ENCODE data around the gene SLCO6A1.
"Not testable (repeated sequence)": the region's sequence is repeated elsewhere in the genome, so short reads cannot be mapped to it uniquely, and the experiment has no call there.

Gene SLCO6A1, protein sequence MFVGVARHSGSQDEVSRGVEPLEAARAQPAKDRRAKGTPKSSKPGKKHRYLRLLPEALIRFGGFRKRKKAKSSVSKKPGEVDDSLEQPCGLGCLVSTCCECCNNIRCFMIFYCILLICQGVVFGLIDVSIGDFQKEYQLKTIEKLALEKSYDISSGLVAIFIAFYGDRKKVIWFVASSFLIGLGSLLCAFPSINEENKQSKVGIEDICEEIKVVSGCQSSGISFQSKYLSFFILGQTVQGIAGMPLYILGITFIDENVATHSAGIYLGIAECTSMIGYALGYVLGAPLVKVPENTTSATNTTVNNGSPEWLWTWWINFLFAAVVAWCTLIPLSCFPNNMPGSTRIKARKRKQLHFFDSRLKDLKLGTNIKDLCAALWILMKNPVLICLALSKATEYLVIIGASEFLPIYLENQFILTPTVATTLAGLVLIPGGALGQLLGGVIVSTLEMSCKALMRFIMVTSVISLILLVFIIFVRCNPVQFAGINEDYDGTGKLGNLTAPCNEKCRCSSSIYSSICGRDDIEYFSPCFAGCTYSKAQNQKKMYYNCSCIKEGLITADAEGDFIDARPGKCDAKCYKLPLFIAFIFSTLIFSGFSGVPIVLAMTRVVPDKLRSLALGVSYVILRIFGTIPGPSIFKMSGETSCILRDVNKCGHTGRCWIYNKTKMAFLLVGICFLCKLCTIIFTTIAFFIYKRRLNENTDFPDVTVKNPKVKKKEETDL

DNA sequence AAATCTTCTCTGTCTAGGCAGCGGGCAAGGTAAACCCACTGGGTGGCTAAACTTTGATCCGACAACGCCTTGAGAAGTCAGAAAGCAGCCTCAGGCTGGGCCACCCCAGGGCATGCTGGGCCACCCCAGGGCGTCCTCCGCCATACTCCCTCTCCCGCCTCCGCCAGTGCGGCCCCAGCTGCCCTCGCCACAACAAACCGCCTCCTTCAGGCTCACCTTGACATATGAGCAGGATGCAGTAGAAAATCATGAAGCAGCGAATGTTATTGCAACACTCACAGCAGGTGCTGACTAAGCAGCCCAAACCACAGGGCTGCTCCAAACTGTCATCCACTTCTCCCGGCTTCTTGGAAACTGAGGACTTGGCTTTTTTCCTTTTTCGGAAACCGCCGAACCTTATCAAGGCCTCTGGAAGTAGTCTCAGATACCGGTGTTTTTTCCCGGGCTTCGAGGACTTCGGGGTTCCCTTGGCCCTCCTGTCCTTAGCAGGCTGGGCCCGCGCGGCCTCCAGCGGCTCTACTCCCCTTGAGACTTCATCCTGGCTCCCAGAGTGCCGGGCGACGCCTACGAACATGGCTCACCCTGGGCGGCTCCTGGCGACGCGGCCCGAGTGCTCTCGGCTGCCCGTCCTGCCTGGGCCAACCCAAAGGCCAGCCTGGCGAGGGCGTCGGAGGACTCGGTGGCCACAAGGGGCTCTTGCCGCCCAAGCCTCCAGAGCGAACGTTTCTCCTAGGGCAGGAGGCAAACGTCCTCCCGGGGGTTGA lies at the start of gene SLCO6A1:
Gene SLCO6A1 (minus strand): TSS at position 731 of the 764 bp plus-strand sequence. CDS start 157 bp downstream, at position 574.
- no peak for DNase-seq

DNA sequence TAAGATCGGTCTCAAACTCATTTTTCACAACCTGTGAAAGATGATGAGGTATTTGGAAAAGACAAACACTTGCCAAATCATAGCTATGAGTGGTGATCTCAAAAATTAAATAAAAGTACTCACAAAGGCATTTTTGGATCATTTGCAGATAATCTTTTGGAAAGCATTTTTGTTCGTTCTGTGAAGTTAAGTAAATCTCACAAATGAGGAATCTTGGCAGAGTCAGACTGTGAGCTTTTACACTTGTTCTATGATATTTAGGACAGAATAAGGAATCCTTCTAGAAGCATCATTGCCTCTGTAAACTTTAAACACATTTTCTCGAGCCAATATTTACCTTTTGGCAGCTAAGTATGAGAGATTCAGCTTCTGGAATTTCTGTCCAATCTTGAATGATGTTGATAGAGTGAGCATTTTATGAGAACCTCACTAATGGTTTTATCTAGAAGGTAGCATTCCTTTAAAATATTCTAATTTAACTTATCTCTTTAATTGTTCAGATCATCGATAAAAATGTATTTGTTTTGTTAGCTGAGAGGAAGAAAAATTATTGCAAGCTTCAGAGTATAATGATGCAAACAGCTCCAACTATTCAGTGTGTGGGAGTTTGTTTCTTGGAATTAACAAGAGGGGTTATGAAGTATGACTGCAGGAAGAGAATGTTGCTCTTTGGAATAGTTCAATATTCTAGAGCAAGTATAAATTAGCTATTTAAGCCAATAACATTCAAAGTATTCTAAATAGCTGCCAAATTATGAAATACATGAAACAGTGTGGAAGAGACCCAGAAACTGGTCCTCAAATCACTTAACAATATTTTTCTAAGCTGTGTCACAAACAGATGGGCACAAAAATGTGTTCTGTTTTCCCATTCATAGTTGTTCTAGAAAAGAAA lies 48.6 kb upstream of the SLCO6A1 start:
- no peak for DNase-seq

DNA sequence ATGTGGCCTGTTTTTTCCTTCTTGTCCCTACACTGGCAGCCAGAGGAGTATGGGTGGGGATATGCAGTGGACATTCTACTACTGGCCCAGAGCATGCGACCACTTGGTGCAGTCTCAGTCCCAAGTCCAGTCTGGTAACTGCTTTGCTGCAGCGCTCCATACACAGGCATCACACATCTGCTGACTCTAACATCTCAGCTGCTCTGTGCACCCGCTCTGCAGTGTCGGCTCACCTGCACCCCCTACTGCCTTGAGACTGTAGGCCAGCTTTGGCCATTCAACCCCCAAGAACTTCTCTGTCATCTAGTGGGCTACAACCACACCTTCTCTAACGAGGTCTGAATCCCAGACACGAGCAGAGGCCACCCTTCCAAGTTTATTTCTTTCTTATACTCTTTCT lies 46.4 kb upstream of the SLCO6A1 start:
- DNase-seq: no peak

DNA sequence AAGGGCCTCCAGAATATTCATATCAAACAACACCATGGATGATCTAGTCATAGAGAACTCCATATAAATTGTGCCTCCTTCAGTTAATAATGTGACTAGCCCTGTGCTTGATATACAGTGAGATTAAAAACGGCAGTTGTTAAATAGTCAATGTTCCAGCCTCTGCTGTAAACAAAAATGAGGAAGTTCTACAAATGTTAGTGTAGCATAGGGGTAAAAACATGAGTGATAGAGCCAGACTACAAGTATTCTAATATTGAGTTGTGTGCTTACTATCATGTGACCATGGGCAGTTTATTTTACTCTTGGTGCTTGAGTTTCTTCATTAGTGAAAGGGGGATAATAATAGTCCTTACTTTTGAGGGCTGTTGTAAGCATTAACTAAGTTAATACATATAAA lies 43.3 kb upstream of the SLCO6A1 start:
- no peak for DNase-seq

DNA sequence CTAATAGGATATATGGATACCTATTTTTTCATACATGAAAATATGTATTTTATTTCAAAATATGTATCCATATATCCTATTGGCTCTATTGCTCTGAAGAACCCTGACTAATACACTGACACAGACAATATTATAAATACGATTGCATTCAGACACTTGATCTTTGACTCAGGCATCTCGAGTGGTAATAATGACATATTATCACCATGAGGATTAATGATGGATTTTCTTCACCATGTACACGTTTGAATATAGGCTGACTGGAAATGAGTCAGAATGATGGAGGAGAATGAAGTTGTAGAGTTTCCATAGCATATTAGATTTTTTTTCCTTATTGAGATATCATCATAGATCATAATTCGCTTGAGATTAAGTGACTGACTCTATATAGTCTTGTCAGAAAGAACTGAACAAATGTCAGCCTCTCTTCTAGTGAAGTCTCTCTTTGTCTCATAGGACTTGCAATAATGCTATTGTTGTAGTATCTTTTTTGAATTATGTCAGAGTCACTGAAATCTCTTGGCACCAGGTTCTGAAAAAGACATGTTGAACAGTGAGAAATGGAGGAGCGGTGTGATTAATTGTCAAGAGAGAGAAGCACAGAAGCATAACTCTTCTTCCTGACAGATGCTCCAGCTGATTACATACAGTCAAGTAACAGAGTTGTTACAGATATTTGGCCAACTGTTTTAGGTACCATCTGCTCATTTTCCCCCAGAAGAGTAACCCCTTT lies 41.4 kb upstream of the SLCO6A1 start:
- DNase-seq: no peak

DNA sequence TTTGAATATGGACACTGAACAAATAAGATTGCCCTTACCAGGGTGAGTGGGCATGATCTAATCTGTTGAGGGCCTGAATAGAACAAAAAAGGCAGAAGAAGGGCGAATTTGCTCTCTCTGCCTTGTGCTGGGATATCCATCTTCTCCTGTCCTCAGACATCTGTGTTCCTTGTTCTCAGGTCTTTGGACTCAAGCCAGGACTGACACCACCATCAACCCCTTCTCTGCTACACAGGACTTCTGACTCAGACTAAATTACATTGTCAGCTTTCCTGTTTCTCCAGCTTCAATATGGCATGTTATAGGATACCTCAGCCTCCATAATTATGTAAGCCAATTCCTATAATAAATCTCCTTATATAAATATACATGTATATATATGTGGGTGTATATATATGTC lies 40.8 kb upstream of the SLCO6A1 start:
- DNase-seq: no peak

DNA sequence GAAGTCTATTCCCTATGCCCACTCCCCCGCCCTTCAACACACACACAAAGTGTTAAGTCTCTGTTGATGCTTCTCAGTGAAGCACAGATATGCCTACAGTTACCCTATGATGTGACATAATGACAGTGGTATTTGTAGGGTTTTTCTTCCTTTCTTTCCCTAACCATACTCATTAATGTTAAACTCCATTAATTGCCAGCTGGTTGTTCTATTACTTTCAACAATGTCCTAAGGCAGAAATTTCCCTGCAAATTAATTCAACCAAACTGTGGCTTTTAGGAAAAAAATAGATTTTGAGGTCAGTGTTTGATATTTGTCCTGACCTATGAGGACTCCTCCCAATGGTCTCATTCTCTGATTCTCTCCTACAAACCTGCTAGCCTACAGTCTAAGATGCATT lies 38.2 kb upstream of the SLCO6A1 start:
- no peak for DNase-seq

DNA sequence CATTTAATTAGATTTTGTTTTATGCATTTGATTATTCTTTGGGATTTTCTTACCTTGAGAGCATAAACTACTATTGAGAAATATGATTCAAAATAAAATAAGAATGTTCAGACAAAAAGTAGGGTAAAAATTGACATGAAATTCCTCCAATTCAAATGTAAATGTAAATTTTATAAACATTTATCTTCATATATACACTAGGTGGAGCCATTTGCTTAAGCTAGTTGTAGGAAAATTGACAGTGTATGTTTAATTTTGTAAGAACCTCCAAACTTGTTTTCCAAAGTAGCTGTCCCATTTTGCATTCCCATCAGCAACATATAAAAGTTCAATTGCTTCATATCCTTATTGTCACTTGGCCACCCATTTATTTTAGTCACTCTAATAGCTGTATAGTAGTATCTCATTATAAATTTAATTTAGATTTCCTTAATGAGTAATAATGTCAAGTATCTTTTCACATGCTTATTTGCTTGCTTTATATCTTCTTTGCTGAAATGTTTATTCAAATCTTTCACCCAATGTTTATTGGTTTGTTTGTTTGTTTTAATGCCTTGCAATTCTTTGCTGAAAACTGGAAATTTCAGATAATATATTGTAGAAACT lies 37.6 kb upstream of the SLCO6A1 start:
- no peak for DNase-seq

DNA sequence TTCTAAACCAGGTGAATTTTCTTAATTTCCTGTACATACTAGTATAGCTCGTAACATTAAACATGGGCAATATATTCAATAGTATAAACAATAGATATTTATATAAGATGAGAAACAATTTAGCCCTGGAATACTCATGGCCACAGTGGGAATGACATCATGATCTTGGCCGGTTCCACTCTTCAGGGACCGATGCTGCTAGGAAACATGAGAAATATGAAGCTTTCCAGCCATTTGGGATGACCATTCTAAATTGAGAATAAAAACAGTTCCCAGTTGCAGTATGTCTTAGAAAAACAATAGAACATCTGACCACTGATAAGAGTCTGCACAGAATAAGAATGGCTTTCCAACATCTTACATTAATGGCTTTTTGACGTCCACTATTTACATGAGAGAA lies 33.3 kb upstream of the SLCO6A1 start:
- no peak for DNase-seq

DNA sequence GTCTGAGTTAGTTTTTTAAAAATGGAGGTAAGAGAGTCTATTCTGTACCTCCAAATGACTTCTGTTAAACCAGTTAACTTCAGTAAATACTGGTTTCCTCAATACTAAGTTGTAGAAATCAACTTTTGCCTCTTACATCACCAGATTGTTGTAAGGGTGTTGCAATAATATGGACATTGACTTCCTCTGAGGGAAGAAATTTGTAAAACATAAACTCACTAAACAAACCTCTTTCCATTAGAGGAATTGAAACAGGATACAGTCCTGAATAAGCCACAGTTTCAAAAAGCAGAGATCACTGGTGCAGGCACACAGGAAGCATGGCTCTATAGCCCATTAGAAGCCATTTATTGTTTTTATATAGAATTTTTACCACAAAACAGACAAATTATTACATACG lies 32.7 kb upstream of the SLCO6A1 start:
- no peak for DNase-seq

DNA sequence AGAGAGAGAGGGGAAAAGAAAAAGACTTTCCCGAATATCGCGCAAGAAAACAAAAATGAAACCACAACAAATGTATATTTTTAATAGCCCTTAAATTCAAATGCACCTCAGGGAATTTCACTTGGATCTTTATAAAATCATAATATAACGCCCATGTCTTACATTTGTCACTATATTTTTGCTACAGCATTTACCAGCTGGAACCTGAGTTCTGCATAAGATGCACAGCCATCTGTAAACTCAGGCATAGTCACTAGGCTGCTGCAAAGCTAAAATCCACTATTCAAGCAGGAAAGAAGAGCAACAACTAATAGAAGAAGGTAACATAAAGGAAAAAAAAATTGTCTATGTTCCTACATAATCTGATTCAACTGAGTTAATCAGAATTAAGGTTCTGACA lies 30.6 kb upstream of the SLCO6A1 start:
- no peak for DNase-seq

DNA sequence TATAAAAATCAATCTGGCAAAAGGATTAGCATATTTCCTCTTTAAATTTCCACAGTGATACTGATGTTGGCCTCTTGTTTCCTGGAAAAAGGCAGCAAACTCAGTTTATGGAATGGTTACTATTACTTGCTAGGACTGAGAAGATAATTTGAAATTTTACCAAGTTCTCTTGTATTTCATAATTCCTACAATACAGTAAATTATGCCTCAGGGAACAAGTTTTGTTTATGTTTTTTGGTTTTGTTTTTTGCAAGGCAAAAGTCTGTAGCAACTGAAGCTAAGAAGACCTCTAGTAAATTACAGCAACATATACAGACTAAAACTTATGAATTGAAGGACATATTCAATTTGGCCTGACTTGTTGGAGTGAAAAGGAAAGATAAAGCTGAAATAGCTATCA lies 30.2 kb upstream of the SLCO6A1 start:
- no peak for DNase-seq

DNA sequence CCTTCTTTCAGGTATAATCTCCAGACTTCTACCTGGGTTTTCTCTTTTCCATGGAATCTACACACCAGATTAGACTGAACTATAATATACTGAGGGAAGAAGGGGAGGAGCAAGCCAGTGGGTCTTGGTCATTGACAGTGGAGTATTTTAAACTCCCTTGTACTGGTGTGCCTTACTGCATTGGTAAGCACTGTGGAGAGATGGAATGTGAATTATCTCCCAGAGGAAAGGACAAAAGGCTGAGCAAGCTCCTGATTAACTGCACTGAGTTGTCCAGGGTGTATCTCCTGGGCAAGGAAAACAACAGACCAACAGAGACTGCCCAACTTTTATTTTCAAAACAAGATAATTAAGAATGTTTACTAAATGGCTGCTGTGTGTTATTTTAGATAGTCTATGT lies 29.8 kb upstream of the SLCO6A1 start:
- no peak for DNase-seq

DNA sequence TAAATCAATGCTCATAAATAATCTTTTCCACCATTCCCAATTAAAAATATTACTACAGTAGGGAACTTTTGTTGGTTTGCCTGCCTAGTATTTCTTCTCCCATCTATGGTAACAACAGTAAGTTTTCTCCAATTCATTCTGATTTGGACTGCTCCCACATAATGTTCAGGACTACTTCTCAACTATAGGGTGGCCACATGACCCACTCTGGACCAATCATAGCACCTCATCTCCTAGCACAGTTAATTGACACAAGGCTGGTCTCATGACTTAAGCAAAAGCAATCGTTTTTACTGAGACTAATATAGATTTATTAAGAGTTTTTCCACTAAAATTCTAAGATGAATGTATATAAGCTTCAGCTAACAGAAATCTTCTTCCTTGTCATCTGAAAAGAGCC lies 28.7 kb upstream of the SLCO6A1 start:
- no peak for DNase-seq

DNA sequence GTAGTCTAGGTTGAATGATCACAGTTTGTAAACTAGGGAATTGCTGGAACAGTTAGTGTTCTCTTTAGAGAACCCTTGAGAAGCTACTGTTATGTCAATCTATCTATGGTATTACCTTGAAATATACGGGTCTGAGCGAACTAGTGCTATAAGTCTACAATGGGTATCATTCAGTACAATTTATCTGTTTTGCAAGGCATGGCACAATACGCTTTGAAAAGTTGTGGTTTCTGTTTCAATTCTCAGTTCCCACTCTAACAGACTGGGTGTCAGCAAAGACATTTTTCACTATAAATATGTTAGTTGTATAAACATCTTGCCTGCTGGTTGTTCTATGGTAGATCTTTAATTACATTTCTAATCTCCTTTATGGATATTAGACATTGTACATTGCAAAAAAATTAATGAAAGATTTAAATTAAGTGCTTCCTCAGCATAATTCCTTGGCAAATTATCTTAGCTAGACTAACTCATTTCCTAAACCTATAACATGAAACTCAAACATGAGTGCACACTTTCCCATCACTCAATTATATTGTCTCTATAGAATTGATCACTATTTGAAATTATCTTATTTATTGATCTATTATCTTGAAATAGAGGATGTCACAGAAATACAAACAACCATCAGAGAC lies 24.9 kb upstream of the SLCO6A1 start:
- no peak for DNase-seq

DNA sequence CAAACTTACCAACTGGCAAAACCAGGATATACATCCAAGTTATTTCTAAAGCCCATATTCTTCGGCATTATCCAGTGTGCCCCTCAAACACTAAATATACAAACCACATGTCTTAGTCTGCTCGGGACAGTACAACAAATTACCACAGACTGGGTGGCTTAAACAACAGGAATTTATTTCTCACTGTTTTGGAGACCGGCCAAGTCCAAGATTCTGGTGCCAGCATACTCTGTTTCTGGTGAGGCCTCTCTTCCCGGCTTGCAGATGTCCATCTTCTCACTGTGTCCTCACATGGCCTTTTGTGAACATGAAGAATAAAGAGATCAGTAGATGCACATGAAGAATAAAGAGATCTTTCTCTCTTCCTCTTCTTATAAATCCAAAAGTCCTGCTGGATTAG lies 12.9 kb upstream of the SLCO6A1 start:
- no peak for DNase-seq

DNA sequence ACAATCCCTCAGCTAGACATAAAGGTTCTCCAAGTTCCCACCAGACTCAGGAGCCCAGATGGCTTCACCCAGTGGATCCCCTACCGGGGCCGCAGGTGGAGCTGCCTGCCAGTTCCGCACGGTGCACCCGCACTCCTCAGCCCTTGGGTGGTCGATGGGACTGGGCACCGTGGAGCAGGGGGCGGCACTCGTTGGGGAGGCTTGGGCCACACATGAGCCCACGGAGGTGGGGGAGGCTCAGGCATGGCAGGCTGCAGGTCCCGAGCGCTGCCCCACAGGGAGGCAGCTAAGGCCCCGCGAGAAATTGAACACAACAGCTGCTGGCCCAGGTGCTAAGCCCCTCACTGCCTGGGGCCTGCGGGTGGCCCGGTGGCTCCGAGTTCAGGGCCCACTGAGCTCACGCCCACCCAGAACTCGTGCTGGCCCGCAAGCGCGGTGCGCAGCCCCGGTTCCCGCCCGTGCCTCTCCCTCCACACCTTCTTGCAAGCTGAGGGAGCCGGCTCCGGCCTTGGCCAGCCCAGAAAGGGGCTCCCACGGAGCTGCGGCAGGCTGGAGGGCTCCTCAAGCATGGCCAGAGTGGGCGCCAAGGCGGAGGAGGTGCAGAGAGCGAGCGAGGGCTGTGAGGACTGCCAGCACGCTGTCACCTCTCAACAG lies 7.4 kb downstream of the SLCO6A1 start:
- not testable (repeated sequence) for DNase-seq

DNA sequence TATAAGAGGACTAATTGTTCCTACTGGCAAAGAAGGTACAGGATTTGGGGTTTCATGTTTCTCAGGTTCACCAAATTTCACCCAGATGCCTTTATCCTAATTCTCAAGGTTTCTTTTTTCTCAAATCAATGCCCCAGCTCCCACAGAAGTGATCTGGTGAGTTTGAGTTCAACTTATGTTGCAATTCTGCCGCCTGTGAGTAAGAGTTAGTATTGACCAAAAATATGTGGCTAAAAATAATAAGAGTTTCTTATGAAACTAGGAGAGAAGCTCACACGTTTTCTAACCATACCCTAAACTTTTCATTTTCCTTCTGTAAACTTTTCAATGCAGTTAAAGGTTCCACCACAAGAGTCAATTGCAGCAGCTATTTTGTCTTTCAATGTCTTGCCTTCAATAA lies 15.1 kb downstream of the SLCO6A1 start:
- DNase-seq: no peak

DNA sequence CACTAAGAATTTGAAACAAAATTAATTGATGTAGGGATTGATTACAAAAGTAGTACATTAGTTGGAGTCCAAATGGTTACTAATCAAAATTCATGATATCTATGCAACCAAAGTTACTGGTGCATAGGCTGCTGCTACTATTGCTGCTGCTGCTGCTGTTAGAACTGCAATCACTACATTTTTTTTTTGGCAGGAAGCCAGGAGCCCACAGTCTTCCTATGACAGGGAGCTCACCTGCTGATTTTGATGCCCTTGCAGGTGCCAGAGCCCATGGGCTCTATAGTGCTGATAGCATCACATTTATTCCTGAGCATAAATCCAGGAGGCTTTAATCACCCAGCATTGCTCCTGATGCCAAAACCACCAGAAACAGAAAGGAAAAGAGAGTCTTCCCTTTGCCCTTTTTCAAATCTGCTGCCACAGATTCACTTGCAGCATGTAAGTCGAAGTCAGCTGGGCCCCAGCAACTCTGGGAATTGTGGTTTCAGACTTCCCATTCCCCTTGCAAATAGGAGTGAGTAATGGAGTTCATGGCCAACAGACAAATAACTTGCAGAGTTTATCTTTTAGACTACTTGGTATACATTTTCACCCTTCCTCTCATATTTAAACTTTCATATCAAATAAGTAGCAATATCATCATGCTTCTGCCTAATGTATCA lies 17.6 kb downstream of the SLCO6A1 start:
- DNase-seq: peak; percentile 75

DNA sequence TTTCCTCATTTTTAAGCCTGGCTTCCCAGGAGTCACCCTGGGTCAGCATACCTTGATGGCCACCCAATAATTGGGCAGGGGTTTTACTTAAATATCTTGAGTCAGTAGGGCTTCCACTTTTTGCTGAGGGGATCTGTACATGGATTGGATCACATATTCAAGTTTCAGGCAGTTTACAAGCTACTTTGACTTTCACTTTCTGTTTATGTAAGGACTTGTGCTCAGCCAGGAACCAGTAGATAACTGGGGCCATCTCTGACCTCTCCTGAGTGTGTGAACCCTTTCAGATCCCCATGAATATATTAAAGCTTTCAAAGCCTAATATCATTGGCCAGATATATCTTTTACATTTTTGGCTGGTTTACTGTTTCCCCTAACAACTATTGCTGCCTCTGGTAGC lies 45.1 kb downstream of the SLCO6A1 start:
- no peak for DNase-seq
